Fibroblast of mammary gland (primary cell): ENCODE data around the gene DIS3L2.

Experiments used
- DNase-seq: peaks from one replicate; pipeline ENCODE4 v3.0.0-alpha.2; 2010; ENCODE audit warnings: low read depth
- H3K4me3 ChIP-seq: 2 replicates; pipeline ENCODE4 v1.5.1; 2011; ENCODE audit warnings: low read depth, mild to moderate bottlenecking, low read length, moderate library complexity; ENCODE audit not compliant: control insufficient read depth
- TF ChIP-seq, protein P1 (sequence below): conservative IDR thresholded peaks from 2 replicates; pipeline ENCODE4 v1.5.1; 2011; ENCODE audit warnings: low read depth, low read length, inconsistent platforms; ENCODE audit not compliant: control insufficient read depth, insufficient read depth

Gene DIS3L2

DNA sequence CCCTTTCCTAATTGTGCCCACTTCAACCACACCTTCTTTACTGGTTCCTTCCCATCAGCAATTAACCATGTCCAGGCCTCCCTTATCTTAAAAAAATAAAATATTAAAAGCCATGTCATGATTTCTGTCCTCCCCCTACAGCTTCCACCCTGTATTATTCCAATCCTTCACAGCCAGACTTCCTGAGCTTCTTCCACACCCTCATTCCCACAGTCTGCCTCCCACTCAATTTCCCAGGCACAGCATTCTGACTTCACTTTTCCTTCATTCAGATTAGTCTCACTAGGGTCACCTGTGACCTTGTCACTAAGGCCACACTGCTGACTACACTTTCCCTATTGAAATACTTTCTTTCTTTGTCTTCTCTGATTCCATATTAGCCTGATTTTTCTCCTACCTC, 159.4 kb downstream of the DIS3L2 start:
- TF ChIP-seq, protein P1, sequence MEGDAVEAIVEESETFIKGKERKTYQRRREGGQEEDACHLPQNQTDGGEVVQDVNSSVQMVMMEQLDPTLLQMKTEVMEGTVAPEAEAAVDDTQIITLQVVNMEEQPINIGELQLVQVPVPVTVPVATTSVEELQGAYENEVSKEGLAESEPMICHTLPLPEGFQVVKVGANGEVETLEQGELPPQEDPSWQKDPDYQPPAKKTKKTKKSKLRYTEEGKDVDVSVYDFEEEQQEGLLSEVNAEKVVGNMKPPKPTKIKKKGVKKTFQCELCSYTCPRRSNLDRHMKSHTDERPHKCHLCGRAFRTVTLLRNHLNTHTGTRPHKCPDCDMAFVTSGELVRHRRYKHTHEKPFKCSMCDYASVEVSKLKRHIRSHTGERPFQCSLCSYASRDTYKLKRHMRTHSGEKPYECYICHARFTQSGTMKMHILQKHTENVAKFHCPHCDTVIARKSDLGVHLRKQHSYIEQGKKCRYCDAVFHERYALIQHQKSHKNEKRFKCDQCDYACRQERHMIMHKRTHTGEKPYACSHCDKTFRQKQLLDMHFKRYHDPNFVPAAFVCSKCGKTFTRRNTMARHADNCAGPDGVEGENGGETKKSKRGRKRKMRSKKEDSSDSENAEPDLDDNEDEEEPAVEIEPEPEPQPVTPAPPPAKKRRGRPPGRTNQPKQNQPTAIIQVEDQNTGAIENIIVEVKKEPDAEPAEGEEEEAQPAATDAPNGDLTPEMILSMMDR, result no peak
- H3K4me3 ChIP-seq, result no peak overlapping the region
- no peak for DNase-seq

DNA sequence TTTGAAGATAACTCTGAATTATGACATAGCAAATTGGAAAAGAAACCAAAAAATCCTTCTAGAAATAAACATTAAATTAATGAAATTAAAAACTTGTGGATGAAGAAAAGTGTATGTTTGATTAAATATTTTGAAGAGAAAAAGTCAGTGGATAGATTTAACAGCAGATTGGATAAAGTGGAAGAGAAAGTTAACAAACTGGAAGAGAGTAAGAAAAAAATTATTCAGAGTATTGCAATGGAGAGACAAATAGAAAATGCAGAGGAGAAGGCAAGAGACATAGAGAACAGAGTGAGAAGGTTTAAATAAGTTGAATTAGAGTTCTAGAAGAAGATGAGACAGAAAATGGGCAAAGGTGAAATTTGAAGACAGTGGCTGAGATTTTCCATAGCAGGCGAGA, 162.8 kb downstream of the DIS3L2 start:
- H3K4me3 ChIP-seq, result no peak overlapping the region

DNA sequence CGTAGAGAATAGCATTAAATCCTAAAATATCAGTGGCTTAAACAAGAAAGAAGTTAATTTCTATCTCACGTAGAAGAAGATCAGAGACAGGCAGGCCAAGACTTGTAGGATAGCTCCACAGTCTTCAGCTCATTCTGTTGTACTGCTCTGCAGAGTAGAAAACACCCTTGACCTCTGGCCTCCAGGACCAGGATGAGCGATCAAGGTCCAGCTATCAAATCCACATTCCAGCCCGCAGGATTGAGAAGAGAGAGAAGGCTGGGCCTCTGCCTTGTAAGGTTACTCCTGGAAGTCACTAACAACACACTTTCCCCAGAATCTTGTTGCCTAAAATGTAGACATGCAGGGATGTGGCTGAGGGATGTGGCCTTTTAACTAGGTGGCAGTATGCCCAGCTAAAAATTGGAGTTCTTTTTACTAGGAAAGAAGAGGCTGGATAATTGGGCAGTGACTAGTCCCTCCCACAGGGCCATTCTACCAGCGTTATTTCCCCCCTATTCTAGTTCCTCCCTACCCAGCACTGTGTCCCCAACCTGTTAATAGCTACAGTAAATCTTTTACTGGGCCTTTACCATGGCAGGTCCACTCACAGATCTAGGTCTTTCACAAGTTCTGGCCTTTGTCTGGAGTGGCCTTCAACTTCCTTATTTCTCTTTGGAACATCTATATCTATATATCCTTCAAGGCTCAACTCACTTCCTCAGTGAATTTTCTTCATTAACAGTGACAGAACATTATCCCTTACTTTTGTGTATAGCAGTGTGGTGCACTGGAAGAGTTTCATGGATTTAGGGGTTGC, 165.0 kb downstream of the DIS3L2 start:
- no peak overlapping the region for H3K4me3 ChIP-seq
- TF ChIP-seq, protein P1, result no peak
- DNase-seq, result peak; percentile 18

More for the DNA sequence above, 162.8 kb downstream of the DIS3L2 start:
- TF ChIP-seq, protein P1, result no peak
- no peak for DNase-seq

DNA sequence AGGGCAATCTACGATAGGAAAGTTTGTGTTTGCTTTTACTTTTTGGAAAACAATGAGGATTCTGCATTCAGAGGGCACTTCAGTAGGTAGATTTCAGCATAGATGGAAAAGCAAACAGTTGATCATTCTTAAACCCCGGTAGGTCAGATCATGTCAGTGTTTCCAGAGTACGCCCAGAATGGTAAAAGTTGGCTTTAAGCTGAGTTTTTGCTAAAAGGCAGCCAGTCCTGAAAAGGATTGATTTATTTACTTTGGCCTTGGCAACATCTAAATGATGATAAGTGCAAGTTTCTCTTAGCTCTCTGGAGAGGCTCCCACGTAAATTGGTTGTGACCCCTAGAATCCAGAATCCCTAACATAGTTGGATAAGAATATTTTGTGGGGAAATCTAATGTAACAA, 168.0 kb downstream of the DIS3L2 start:
- H3K4me3 ChIP-seq, result no peak overlapping the region
- no peak for DNase-seq
- TF ChIP-seq, protein P1, result no peak

DNA sequence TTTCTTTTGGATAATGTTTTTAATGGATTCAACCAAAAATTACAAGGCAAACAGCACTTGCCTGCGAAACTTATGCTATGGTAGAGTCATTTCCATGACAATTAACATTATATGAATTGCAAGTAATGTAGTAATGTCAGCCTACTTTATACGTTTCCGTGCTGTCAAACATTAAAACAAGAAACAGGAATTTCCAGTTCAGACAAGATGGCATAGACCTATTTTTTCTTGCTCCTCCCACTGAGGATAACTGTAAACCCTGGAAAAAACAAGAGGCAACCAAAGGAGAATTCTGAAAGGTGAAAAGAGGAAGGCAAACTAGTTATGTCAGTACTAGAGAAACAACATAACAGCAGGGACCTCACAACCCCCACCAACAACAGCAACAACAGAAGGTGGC, 170.7 kb downstream of the DIS3L2 start:
- no peak overlapping the region for H3K4me3 ChIP-seq
- TF ChIP-seq, protein P1, result no peak
- DNase-seq, result no peak

DNA sequence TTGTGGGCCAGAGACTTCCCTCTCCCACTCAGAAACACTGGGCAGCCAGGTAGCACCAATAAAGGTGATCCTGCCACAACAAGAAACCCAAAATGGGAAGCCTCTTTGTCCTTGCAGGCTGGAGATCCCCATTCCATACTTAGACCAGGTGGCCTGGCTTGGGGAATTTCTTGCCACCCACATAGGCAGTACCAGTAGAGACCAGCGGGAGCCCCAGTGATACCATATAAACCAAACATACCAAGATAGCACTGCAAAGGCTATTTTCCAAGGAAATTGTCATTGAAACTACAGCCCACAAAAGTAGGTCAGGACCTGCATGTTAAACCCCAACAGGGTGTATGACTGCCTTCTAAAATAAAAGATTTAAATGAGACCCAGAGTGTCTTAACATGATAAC, 171.6 kb downstream of the DIS3L2 start:
- DNase-seq, result no peak
- TF ChIP-seq, protein P1, result peak; percentile 20

More for the DNA sequence above, 171.6 kb downstream of the DIS3L2 start:
- no peak overlapping the region for H3K4me3 ChIP-seq
